WTC11 (cell line): ENCODE results near the gene SSH2. TPM values are rescaled to one million over a fixed set of nuclear protein-coding genes. Genes with fewer than 3 reads are reported as not detected.

ENCODE experiments used
- ATAC-seq: fragments of 200-7000 bp; cut with Tn5 transposase; 2 replicates; pipeline ENCODE4 v1.10.0; 2021; ENCODE audit warnings: mild to moderate bottlenecking, moderate library complexity
- CTCF ChIA-PET: fragments of 300-600 bp; sonication (Branson Sonifier 250); formaldehyde crosslinking; loops from one replicate; lab custom pipeline; 2021; ENCODE audit warnings: antibody characterized with exemption; lab: Charles Lee
- POLR2A ChIA-PET: fragments of 350-600 bp; sonication (Branson Sonifier 250); formaldehyde crosslinking; loops from one replicate; lab custom pipeline; 2021; ENCODE audit warnings: antibody characterized with exemption; lab: Charles Lee
- DNase-seq: peaks from one replicate; pipeline ENCODE4 v3.0.0; 2021; ENCODE audit warnings: low spot score
- H3K27ac Mint-ChIP-seq: 2 replicates; pipeline ENCODE4 v1.8.0; 2021; ENCODE audit warnings: mixed read lengths
- H3K27me3 Mint-ChIP-seq: 2 replicates; pipeline ENCODE4 v1.8.0; 2021; ENCODE audit warnings: low read depth, mild to moderate bottlenecking, moderate library complexity, mixed read lengths
- H3K36me3 Mint-ChIP-seq: 2 replicates; pipeline ENCODE4 v1.8.0; 2021; ENCODE audit warnings: mixed read lengths
- H3K4me1 Mint-ChIP-seq: 2 replicates; pipeline ENCODE4 v1.8.0; 2022; ENCODE audit warnings: mixed read lengths
- H3K4me3 Mint-ChIP-seq: 2 replicates; pipeline ENCODE4 v1.8.0; 2021; ENCODE audit warnings: mild to moderate bottlenecking, moderate library complexity, mixed read lengths
- H3K9me3 Mint-ChIP-seq: 2 replicates; pipeline ENCODE4 v1.8.0; 2021; ENCODE audit warnings: mixed read lengths
- ATF1 ChIP-seq: sonication (generic); formaldehyde crosslinking; IDR thresholded peaks from 2 replicates; pipeline ENCODE4 v1.8.1; 2023; ENCODE audit warnings: mild to moderate bottlenecking, moderate library complexity, missing genetic modification reagents
- CREM ChIP-seq: sonication (generic); formaldehyde crosslinking; IDR thresholded peaks from 2 replicates; pipeline ENCODE4 v1.8.1; 2022; ENCODE audit warnings: mild to moderate bottlenecking, missing genetic modification reagents, moderate library complexity
- ETV6 ChIP-seq: sonication (generic); formaldehyde crosslinking; IDR thresholded peaks from 2 replicates; pipeline ENCODE4 v1.8.1; 2022; ENCODE audit warnings: mild to moderate bottlenecking, missing genetic modification reagents
- GABPB1 ChIP-seq: sonication (generic); formaldehyde crosslinking; IDR thresholded peaks from 2 replicates; pipeline ENCODE4 v1.8.1; 2023; ENCODE audit warnings: mild to moderate bottlenecking, missing genetic modification reagents
- SP1 ChIP-seq: sonication (generic); formaldehyde crosslinking; conservative IDR thresholded peaks from 2 replicates; pipeline ENCODE4 v1.8.1; 2022; ENCODE audit warnings: missing genetic modification reagents
- ZNF138 ChIP-seq: sonication (generic); formaldehyde crosslinking; conservative IDR thresholded peaks from 2 replicates; pipeline ENCODE4 v1.8.1; 2022; ENCODE audit warnings: mild to moderate bottlenecking, moderate library complexity, missing genetic modification reagents
- ZNF396 ChIP-seq: fragments of 250-450 bp; sonication (Bioruptor Pico); IDR thresholded peaks from 2 replicates; pipeline ENCODE4 v1.8.0; 2021; ENCODE audit warnings: mild to moderate bottlenecking, moderate library complexity, borderline replicate concordance
- total RNA-seq: library from RNA; stranded (reverse); gene quantifications from 3 replicates; pipeline ENCODE4 v1.2.3, GENCODE V29; 2021
- TF ChIP-seq, protein P1 (sequence below): fragments of 200-600 bp; IDR thresholded peaks from 2 replicates; pipeline ENCODE4 v1.8.0; 2022; ENCODE audit warnings: antibody characterized with exemption
- TF ChIP-seq, protein P2 (sequence below): sonication (generic); formaldehyde crosslinking; IDR thresholded peaks from 2 replicates; pipeline ENCODE4 v1.8.1; 2023; ENCODE audit warnings: mild to moderate bottlenecking, missing genetic modification reagents, moderate library complexity
- TF ChIP-seq, protein P3 (sequence below): sonication (generic); formaldehyde crosslinking; IDR thresholded peaks from 2 replicates; pipeline ENCODE4 v1.8.1; 2022; ENCODE audit warnings: low read depth, missing genetic modification reagents, borderline replicate concordance
- TF ChIP-seq, protein P4 (sequence below): sonication (generic); formaldehyde crosslinking; IDR thresholded peaks from 2 replicates; pipeline ENCODE4 v1.8.0; 2023; ENCODE audit warnings: mild to moderate bottlenecking, missing genetic modification reagents
- TF ChIP-seq, protein P5 (sequence below): sonication (generic); formaldehyde crosslinking; IDR thresholded peaks from 2 replicates; pipeline ENCODE4 v1.8.1; 2023; ENCODE audit warnings: mild to moderate bottlenecking, missing genetic modification reagents, moderate library complexity
- TF ChIP-seq, protein P6 (sequence below): sonication (generic); formaldehyde crosslinking; conservative IDR thresholded peaks from 2 replicates; pipeline ENCODE4 v1.8.1; 2023; ENCODE audit warnings: mild to moderate bottlenecking, low read depth, missing genetic modification reagents, moderate library complexity
- TF ChIP-seq, protein P7 (sequence below): fragments of 250-450 bp; sonication (Bioruptor Pico); IDR thresholded peaks from 2 replicates; pipeline ENCODE4 v1.9.0; 2021; ENCODE audit warnings: mild to moderate bottlenecking, borderline replicate concordance

Gene SSH2
- total RNA-seq, 1 experiment from 2014 or later, result 14.3 TPM

DNA sequence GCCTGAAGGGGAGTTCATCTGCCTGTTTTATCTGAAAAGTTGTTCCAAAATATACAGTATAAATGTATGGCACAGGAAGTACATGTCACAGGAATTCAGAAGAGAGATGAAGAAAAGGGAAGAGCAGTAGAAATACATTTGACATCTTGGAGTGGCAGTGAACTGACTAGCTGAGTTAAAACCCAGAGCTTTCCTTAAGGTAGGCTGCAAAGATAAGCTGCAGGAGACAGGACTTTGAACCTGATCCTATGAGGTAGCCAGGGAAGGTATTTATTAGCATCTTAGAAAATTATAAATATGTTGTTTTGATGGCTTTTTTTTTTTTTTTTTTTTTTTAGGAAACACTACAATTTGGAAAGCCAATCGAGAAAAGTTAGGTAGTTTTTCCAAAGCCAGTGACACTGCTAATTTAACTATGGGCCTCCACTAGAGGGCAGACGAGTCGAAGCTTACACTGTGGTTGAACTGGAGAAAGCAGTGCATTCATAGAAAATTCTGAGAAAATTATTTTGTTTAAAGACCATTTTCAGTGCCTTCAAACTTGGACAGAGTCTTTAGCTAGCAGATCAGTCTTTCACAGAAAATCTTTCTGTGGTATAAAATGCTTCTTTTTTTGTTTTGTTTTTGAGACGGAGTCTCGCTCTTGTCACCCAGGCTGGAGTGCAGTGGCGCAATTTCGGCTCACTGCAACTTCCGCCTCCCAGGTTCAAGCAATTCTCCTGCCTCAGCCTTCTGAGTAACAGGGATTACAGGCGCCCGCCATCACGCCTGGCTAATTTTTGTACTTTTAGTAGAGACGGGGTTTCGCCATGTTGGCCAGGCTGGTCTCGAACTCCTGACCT lies 122.3 kb downstream of the SSH2 start:
- H3K4me3 Mint-ChIP-seq, result no peak overlapping the region
- H3K27ac Mint-ChIP-seq, result no peak overlapping the region
- peak; percentile 65 for ATAC-seq
- H3K36me3 Mint-ChIP-seq, result no peaks in the 10 kb centered on the region
- CTCF ChIA-PET, result interaction anchor here (0.5 to 7.2 kb wide), 34 partner anchors 9 to 365 kb away, joined by 3 to 112 read pairs (median 4); partner anchors contain the start of genes ANKRD13B and SSH2
- peaks cover 6% of the 10 kb centered on the region; the same call in 1 of the 2 replicates for H3K4me1 Mint-ChIP-seq
- TF ChIP-seq, protein P1, sequence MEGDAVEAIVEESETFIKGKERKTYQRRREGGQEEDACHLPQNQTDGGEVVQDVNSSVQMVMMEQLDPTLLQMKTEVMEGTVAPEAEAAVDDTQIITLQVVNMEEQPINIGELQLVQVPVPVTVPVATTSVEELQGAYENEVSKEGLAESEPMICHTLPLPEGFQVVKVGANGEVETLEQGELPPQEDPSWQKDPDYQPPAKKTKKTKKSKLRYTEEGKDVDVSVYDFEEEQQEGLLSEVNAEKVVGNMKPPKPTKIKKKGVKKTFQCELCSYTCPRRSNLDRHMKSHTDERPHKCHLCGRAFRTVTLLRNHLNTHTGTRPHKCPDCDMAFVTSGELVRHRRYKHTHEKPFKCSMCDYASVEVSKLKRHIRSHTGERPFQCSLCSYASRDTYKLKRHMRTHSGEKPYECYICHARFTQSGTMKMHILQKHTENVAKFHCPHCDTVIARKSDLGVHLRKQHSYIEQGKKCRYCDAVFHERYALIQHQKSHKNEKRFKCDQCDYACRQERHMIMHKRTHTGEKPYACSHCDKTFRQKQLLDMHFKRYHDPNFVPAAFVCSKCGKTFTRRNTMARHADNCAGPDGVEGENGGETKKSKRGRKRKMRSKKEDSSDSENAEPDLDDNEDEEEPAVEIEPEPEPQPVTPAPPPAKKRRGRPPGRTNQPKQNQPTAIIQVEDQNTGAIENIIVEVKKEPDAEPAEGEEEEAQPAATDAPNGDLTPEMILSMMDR, result peak; percentile 64
- TF ChIP-seq ZNF138, result no peak
- TF ChIP-seq ZNF396 (CRISPR knock-in tag), result no peak
- TF ChIP-seq, protein P2, sequence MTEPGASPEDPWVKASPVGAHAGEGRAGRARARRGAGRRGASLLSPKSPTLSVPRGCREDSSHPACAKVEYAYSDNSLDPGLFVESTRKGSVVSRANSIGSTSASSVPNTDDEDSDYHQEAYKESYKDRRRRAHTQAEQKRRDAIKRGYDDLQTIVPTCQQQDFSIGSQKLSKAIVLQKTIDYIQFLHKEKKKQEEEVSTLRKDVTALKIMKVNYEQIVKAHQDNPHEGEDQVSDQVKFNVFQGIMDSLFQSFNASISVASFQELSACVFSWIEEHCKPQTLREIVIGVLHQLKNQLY (CRISPR knock-in tag), result no peak
- H3K27me3 Mint-ChIP-seq, result no peaks in the 10 kb centered on the region
- no peaks in the 10 kb centered on the region for H3K9me3 Mint-ChIP-seq
- POLR2A ChIA-PET, result interaction anchor here (0.9 to 1.0 kb wide), 2 partner anchors 123 to 214 kb away, joined by 3 read pairs; partner anchors contain the start of gene SSH2
- peak; percentile 62 for DNase-seq

DNA sequence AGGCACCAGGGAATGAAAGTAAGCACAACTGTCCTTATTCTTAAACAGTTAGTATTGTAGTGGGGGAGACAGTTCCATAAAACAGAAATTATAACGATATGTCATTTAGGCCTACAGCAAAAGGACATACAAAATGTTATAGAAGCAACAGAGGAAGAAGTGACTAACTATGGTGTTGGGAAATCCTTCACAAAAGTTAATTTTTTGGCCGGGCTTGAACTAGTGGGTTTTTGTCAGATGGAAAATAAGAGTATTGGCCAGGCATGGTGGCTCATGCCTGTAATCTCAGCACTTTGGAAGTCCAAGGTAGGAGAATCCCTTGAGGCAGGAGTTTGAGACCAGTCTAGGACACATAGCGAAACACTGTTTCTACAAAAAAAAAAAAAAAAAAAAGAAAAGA lies 127.8 kb downstream of the SSH2 start:
- H3K27ac Mint-ChIP-seq, result no peak overlapping the region
- DNase-seq (no peak), ATAC-seq (no peak)
- no peak overlapping the region for H3K4me3 Mint-ChIP-seq
- H3K9me3 Mint-ChIP-seq, result no peaks in the 10 kb centered on the region
- ChIA-PET CTCF (interaction anchor here (0.7 kb wide), 1 partner anchor 163 kb away, joined by 3 read pairs; no protein-coding TSS in a partner anchor), POLR2A (no interaction called here)
- no peaks in the 10 kb centered on the region for H3K27me3 Mint-ChIP-seq
- no peaks in the 10 kb centered on the region for H3K36me3 Mint-ChIP-seq
- TF ChIP-seq SP1 (CRISPR knock-in tag), result no peak
- TF ChIP-seq ETV6 (CRISPR knock-in tag), result no peak
- TF ChIP-seq, protein P3, sequence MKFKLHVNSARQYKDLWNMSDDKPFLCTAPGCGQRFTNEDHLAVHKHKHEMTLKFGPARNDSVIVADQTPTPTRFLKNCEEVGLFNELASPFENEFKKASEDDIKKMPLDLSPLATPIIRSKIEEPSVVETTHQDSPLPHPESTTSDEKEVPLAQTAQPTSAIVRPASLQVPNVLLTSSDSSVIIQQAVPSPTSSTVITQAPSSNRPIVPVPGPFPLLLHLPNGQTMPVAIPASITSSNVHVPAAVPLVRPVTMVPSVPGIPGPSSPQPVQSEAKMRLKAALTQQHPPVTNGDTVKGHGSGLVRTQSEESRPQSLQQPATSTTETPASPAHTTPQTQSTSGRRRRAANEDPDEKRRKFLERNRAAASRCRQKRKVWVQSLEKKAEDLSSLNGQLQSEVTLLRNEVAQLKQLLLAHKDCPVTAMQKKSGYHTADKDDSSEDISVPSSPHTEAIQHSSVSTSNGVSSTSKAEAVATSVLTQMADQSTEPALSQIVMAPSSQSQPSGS (CRISPR knock-in tag), result no peak
- TF ChIP-seq ATF1 (CRISPR knock-in tag), result no peak
- TF ChIP-seq, protein P4, sequence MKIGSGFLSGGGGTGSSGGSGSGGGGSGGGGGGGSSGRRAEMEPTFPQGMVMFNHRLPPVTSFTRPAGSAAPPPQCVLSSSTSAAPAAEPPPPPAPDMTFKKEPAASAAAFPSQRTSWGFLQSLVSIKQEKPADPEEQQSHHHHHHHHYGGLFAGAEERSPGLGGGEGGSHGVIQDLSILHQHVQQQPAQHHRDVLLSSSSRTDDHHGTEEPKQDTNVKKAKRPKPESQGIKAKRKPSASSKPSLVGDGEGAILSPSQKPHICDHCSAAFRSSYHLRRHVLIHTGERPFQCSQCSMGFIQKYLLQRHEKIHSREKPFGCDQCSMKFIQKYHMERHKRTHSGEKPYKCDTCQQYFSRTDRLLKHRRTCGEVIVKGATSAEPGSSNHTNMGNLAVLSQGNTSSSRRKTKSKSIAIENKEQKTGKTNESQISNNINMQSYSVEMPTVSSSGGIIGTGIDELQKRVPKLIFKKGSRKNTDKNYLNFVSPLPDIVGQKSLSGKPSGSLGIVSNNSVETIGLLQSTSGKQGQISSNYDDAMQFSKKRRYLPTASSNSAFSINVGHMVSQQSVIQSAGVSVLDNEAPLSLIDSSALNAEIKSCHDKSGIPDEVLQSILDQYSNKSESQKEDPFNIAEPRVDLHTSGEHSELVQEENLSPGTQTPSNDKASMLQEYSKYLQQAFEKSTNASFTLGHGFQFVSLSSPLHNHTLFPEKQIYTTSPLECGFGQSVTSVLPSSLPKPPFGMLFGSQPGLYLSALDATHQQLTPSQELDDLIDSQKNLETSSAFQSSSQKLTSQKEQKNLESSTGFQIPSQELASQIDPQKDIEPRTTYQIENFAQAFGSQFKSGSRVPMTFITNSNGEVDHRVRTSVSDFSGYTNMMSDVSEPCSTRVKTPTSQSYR (CRISPR knock-in tag), result no peak
- no peak for TF ChIP-seq GABPB1 (CRISPR knock-in tag)
- TF ChIP-seq, protein P5, sequence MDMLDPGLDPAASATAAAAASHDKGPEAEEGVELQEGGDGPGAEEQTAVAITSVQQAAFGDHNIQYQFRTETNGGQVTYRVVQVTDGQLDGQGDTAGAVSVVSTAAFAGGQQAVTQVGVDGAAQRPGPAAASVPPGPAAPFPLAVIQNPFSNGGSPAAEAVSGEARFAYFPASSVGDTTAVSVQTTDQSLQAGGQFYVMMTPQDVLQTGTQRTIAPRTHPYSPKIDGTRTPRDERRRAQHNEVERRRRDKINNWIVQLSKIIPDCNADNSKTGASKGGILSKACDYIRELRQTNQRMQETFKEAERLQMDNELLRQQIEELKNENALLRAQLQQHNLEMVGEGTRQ (CRISPR knock-in tag), result no peak
- TF ChIP-seq, protein P6, sequence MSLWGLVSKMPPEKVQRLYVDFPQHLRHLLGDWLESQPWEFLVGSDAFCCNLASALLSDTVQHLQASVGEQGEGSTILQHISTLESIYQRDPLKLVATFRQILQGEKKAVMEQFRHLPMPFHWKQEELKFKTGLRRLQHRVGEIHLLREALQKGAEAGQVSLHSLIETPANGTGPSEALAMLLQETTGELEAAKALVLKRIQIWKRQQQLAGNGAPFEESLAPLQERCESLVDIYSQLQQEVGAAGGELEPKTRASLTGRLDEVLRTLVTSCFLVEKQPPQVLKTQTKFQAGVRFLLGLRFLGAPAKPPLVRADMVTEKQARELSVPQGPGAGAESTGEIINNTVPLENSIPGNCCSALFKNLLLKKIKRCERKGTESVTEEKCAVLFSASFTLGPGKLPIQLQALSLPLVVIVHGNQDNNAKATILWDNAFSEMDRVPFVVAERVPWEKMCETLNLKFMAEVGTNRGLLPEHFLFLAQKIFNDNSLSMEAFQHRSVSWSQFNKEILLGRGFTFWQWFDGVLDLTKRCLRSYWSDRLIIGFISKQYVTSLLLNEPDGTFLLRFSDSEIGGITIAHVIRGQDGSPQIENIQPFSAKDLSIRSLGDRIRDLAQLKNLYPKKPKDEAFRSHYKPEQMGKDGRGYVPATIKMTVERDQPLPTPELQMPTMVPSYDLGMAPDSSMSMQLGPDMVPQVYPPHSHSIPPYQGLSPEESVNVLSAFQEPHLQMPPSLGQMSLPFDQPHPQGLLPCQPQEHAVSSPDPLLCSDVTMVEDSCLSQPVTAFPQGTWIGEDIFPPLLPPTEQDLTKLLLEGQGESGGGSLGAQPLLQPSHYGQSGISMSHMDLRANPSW, result no peak
- no peak for TF ChIP-seq CREM
- TF ChIP-seq, protein P7, sequence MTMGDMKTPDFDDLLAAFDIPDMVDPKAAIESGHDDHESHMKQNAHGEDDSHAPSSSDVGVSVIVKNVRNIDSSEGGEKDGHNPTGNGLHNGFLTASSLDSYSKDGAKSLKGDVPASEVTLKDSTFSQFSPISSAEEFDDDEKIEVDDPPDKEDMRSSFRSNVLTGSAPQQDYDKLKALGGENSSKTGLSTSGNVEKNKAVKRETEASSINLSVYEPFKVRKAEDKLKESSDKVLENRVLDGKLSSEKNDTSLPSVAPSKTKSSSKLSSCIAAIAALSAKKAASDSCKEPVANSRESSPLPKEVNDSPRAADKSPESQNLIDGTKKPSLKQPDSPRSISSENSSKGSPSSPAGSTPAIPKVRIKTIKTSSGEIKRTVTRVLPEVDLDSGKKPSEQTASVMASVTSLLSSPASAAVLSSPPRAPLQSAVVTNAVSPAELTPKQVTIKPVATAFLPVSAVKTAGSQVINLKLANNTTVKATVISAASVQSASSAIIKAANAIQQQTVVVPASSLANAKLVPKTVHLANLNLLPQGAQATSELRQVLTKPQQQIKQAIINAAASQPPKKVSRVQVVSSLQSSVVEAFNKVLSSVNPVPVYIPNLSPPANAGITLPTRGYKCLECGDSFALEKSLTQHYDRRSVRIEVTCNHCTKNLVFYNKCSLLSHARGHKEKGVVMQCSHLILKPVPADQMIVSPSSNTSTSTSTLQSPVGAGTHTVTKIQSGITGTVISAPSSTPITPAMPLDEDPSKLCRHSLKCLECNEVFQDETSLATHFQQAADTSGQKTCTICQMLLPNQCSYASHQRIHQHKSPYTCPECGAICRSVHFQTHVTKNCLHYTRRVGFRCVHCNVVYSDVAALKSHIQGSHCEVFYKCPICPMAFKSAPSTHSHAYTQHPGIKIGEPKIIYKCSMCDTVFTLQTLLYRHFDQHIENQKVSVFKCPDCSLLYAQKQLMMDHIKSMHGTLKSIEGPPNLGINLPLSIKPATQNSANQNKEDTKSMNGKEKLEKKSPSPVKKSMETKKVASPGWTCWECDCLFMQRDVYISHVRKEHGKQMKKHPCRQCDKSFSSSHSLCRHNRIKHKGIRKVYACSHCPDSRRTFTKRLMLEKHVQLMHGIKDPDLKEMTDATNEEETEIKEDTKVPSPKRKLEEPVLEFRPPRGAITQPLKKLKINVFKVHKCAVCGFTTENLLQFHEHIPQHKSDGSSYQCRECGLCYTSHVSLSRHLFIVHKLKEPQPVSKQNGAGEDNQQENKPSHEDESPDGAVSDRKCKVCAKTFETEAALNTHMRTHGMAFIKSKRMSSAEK (CRISPR knock-in tag), result no peak
- H3K4me1 Mint-ChIP-seq, result no peaks in the 10 kb centered on the region
